ENCODE measurements around the gene DNAJA3.

The DNAJA3 gene

GRCh38 chr16:4463522-4464163 lies 38.0 kb downstream of the DNAJA3 start:
- no peak for DNase-seq (ENCODE audit: low spot score)
- TF ChIP-seq, protein P1, sequence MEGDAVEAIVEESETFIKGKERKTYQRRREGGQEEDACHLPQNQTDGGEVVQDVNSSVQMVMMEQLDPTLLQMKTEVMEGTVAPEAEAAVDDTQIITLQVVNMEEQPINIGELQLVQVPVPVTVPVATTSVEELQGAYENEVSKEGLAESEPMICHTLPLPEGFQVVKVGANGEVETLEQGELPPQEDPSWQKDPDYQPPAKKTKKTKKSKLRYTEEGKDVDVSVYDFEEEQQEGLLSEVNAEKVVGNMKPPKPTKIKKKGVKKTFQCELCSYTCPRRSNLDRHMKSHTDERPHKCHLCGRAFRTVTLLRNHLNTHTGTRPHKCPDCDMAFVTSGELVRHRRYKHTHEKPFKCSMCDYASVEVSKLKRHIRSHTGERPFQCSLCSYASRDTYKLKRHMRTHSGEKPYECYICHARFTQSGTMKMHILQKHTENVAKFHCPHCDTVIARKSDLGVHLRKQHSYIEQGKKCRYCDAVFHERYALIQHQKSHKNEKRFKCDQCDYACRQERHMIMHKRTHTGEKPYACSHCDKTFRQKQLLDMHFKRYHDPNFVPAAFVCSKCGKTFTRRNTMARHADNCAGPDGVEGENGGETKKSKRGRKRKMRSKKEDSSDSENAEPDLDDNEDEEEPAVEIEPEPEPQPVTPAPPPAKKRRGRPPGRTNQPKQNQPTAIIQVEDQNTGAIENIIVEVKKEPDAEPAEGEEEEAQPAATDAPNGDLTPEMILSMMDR (IDR thresholded peaks at IDR 0.05; ENCODE audit: extremely low read depth, missing control alignments) = no peak

DNA sequence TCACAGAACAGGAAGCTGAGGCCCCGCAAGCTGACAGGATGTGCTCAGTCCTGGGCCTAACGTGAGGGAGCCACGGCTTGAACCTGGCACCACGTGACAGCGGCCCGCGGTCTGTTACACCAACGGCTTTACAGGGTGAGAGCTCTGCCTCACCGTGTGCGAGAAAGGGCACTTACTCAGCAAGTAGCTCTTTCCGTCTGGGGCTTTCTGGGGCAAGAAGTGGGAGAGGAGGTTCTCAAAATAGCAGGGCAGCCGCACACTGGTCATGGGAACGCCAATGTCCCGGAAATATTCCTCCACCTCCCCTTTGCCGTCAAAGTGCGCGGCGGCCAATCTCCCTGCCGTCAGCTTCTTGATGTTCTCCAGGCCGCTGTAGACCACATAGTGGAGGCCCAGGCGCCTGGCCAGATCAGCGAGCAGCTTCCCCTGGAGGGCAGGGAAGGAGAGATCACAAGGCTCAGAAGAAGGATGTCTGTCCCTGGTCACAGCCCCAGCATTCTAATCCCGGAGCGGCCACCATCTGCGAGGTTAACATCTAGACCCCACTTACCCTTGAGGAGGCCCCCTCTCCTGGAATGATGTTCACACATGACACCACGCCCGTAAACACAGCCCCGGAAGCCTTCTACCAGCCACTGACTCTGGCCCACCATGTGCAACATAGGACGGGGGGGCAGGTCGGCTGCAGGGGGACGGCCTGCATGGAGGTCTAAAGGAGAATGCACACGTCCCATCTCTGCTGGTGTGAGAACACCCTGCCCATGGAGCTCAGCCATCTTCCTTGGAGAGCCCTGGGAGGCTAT lies 40.5 kb downstream of the DNAJA3 start:
- TF ChIP-seq, protein P1 (IDR thresholded peaks at IDR 0.05; ENCODE audit: extremely low read depth, missing control alignments) = no peak
- no peak for DNase-seq (ENCODE audit: low spot score)

GRCh38 chr16:4467916-4468315 lies 42.2 kb downstream of the DNAJA3 start:
- no peak for DNase-seq (ENCODE audit: low spot score)
- TF ChIP-seq, protein P1 (IDR thresholded peaks at IDR 0.05; ENCODE audit: extremely low read depth, missing control alignments) = no peak

GRCh38 chr16:4468972-4469371 lies 43.3 kb downstream of the DNAJA3 start:
- DNase-seq (ENCODE audit: low spot score) = no peak
- TF ChIP-seq, protein P1 (IDR thresholded peaks at IDR 0.05; ENCODE audit: extremely low read depth, missing control alignments) = no peak

- TF ChIP-seq, protein P1 (IDR thresholded peaks at IDR 0.05; ENCODE audit: extremely low read depth, missing control alignments) = no peak
- DNase-seq (ENCODE audit: low spot score) = no peak
Observed at GRCh38 chr16:4471869-4472268, 46.2 kb downstream of the DNAJA3 start.

DNA sequence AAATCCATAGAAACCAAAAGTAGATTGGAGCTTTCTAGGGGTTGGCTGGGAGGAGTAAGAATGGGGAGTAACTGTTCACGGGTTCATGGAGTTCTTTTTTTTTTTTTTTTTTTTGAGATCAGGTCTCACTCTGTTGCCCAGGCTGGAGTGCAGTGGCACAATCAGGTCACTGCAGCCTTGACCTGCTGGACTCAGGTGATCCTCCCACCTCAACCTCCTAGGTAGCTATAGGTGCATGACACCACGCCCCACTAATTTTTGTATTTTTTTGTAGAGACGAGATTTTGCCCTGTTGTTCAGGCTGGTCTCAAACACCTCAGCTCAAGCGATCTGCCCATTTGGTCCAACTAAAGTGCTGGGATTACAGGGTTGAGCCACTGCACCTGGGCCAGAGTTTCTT lies 47.2 kb downstream of the DNAJA3 start:
- TF ChIP-seq, protein P1 (IDR thresholded peaks at IDR 0.05; ENCODE audit: extremely low read depth, missing control alignments) = no peak
- DNase-seq (ENCODE audit: low spot score) = no peak

DNA sequence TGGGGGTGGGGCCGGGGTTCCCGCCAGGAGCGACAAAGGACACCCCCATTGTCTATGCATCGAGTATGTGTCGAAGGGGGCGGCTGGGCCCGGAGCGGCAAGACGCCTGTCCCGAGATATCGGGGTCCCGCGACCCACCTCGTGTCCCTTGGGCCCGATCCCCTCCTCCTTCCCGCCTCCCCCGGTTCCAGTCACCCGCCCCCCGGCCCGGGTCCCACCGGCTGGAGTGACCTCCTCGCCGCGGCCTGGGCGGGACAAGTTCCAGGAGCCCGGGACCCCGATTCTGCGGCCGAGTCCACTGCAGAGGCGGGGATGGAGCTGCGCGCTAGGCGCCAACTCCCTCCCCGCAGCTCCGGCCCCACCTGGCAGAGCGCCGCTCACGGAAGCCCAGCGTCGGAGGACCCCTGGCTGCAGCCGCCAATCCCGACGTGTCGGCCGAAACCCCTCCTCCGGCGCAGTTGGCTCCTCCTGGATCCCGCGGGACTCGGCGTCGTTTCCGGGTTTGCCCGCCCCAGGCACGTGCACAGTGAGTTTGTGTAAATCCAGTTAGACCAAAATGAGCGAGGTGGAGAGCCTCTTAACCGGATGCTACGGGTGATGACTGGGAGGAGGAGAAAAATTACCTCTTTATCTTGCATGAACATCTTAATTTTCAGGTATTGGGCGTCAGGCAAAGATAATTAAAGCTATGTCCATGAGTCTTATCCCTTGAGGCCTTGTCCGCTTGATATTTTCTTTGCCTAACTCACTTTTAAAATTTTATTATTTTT lies 48.7 kb downstream of the DNAJA3 start, which contains the start of gene NMRAL1:
Gene NMRAL1 (minus strand): TSS at position 434 of the 770 bp plus-strand sequence. CDS start 493 bp downstream, outside the sequence.
- peak; percentile 94 for DNase-seq (ENCODE audit: low spot score)
- TF ChIP-seq, protein P1 (IDR thresholded peaks at IDR 0.05; ENCODE audit: extremely low read depth, missing control alignments) = peak; percentile 3
